CD4-positive, alpha-beta T cell treated with Interferon gamma for 1 hour (primary cell): ENCODE measurements around the gene HKDC1.
"Not testable (repeated sequence)": the region's sequence is repeated elsewhere in the genome, so short reads cannot be mapped to it uniquely, and the experiment has no call there.

Experiments
- DNase-seq: peaks from one replicate; pipeline ENCODE4 v3.0.0-alpha.2; 2020

Gene HKDC1

DNA sequence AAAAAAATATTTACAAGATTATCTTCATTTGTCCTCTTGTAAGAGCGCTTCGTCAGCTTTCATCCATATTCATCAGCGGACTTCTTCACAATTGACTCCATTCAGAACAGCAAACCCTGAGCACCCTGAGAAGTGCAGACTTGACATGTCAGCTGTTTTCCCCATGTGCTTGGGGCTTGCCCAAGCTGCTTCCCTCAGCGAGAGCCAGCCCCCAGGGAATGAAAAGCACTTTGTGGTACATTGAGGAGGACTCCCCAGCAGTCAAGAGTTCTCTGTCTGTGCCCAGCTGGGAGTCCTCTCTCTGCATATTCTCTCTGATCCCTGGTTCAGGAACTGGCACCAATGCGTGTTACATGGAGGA lies 22.7 kb downstream of the HKDC1 start:
- DNase-seq: no peak

DNA sequence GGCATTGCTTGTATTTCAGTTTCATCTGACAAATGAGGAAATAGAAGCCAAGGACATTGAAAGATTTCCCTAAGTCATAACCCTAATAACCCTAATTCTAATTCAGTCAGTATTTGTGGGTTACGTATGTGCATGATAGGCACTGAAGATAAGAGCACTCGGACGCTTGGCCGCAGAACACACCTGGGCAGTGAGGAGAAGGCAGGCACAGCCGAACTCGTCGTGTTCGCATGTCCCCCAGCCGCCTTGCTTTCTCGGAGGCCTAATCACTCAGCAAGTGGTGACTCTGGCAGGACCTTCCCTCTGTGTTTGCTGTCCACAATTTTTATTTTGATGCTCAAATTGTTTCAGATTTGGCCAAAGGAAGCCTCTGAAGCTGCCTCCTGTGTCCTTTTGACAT lies 23.7 kb downstream of the HKDC1 start:
- DNase-seq: no peak

DNA sequence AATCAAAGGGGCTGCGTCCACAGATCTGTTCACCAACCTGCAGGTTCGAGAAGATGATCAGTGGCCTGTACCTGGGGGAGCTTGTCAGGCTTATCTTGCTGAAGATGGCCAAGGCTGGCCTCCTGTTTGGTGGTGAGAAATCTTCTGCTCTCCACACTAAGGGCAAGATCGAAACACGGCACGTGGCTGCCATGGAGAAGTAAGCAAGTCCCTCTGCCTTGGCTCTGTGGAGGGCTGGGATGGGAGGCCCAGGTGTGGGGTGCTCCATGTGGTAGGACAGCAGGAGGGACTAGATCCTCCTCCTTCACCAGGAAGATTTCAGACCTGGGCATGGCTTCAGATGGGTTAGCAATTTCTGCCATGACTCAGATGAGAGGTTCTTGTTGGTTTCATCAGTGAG lies 25.9 kb downstream of the HKDC1 start:
- no peak for DNase-seq

DNA sequence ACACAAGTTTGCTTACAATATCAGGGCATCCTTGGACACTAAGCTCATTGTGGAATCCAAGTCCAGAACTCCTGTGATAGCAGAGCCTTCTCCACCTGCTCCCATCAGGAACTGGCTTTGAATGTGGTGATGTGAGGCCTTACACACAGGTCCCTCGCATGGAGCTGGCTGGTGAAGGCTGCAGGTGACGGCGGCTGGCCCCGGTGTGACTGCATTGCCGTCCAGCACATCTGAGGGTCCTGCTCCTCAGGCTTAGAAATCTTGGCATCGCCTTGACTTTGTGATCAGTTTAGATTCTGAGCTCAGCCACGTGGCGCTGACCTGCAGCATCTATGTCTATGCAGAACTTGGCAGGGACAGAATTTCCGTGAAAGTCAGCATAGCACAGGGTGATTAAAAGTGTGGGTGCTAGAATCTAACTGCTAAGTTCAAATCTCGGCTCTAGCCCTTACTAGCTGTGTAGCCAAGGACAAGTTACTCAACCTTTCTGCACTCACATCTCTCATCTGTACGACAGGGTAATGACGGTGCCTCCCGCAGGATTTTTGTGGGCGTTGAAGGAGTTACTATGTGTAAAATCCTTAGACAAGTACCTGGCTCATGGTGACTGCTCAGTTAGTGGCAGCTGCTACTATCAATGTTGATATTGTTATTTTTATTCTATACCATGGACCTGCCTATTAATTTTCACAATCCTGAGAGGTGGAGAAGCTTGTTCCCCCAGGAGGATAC lies 26.6 kb downstream of the HKDC1 start:
- DNase-seq: no peak

DNA sequence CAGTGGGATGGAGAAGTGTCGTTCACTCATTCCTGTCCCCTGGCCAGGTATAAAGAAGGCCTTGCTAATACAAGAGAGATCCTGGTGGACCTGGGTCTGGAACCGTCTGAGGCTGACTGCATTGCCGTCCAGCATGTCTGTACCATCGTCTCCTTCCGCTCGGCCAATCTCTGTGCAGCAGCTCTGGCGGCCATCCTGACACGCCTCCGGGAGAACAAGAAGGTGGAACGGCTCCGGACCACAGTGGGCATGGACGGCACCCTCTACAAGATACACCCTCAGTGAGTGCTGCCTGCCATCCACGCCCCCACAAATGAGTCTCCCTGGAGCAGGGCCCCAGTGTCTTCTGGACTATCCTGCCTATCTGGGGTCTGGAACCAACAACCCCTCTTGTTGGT lies 27.2 kb downstream of the HKDC1 start:
- DNase-seq: no peak

DNA sequence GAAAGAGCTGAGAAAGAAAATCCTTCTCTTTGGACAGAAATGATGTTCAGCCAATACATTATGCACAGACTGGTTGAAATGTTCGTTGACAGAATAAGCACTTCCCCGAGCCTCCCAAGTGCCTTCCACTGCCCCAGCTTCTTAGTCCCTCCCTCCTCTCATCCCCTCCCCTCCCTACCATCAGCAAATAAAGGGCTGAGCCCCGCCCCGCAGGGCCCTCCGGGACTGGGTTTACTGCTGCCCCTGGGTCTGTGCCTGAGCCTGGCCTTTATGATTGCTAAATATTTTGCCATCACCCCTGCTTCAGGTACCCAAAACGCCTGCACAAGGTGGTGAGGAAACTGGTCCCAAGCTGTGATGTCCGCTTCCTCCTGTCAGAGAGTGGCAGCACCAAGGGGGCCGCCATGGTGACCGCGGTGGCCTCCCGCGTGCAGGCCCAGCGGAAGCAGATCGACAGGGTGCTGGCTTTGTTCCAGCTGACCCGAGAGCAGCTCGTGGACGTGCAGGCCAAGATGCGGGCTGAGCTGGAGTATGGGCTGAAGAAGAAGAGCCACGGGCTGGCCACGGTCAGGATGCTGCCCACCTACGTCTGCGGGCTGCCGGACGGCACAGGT lies 28.1 kb downstream of the HKDC1 start:
- DNase-seq: no peak

DNA sequence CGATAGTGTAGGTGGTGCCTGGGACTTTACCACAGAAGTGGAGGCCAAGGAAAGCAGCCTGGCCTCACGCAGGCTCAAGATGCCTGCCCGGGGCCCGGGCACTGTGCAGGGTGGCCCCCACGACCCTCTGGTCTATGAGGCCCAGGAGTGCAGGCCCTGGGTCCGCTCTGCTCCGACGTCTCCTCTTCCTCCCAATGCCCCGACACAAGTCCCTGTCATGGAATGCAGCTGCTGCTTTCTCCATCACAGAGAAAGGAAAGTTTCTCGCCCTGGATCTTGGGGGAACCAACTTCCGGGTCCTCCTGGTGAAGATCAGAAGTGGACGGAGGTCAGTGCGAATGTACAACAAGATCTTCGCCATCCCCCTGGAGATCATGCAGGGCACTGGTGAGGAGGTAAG lies 29.9 kb downstream of the HKDC1 start:
- DNase-seq: no peak

DNA sequence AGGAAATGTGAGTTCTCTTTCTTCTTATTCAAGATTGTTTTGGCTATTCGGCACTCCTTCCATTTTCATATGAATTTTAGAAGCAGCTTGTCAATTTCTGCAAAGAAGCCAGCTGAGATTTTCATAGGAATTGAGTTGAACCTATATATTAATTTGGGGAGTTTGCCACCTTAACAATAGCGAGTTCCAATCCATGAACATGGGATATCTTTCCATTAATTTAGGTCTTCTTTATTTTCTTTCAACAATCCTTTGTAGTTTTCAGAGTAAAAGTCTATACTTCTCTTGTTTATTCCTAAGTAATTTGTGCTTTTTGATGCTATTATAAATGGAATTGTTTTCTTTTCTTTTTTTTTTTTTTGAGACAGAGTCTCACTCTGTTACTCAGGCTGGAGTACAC lies 31.3 kb downstream of the HKDC1 start:
- not testable (repeated sequence) for DNase-seq

DNA sequence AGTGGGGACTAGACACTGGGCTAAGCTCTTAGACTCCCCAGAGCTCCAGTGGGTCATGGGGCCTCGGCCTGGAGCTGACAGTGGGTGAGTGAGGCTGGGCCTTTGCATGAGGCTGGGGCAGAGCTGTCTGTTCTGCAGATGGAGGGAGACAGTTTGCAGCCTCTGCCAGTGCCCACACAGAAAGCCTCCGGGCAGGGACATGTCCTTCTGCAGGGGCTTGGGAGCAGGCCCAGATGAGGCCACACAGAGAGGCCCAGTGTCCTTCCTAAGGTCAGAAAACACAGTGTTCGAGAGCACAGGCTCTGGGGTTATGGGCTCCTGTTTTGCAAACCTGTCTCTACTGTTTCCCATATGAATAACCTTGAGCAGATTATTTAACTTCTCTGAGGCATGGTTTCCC lies 33.0 kb downstream of the HKDC1 start:
- no peak for DNase-seq

DNA sequence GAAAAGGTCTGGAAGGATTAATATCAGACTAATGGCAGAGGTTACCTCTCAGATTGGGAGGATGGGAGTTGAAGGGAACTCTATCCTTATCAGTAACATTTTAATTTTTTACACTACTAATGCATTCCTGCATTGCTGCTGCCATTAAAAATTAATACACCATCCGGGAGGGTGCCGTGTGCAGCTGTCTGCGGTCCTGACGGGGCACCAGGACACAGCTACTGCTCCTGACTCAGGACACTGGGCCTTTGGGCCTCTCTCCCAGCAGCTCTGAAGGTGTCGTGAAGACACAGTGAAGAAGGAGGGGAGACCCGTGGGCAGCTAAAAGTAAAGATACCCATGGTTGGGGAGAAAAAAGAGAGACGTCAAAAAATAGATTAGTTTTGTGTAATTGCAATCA lies 34.7 kb downstream of the HKDC1 start:
- DNase-seq: no peak

DNA sequence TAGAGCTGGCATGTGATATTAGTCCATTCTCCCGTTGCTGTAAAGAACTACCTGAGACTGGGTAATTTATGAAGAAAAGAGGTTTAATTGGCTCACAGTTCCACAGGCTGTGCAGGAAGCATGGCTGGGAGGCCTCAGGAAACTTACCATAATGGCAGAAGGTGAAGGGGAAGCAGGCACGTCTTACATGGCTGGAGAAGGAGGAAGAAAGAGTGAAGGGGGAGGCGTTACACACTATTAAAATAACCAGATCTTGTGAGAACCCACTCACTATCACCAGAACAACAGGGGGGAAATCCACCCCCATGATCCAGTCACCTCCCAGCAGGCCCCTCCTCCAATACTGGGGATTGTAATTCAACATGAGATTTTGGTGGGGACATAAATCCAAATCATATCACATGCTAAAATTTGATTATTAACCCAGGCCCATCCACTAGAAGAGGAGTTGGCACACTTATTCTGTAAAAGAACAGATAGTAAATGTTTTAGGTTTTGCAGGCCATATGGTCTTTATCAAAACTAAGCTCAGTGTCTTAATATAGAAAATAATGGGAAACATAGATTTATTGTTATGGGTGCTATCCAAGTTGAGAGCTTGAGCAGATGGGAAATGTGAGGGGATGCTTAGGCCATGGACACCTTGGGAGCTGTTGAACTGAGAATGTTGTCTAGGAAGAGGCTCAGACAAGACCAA lies 39.6 kb downstream of the HKDC1 start:
- DNase-seq: no peak

DNA sequence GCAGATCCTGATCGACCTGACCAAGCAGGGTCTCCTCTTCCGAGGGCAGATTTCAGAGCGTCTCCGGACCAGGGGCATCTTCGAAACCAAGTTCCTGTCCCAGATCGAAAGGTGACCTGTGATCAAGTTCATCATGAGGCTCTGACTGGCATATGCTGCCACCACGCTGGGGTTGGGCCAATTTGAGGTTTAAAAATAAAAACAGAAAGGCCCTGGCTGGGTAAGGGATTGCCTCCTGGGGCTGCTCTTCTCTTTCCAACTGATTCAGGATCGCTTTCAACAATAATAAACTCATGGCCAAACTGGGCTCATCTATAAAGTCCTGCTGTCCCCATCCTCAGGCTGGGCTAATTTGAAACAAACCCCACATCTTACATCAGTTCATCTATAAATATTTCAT lies 41.1 kb downstream of the HKDC1 start:
- DNase-seq: no peak

DNA sequence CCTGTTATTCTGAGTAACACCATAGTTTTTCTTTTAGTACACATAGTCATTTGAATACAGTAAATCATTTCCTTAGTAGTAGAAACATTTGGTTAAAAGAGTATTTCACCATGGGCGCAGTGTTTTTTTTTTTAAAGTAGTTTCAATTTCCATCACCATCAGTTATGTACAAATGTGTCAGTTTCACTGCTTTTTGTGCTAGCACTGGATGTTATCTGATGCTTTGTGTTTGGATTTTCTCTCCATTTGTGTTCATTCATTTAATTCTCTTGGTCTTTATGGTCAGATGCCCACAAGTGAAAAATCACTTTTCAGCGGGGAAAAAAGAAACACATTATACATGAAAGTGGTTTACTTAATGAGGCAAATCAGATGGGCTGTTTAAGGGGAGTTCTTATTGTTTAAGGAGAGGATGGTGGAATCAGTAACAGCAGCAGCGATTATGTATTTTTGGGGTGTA lies 42.2 kb downstream of the HKDC1 start:
- no peak for DNase-seq

DNA sequence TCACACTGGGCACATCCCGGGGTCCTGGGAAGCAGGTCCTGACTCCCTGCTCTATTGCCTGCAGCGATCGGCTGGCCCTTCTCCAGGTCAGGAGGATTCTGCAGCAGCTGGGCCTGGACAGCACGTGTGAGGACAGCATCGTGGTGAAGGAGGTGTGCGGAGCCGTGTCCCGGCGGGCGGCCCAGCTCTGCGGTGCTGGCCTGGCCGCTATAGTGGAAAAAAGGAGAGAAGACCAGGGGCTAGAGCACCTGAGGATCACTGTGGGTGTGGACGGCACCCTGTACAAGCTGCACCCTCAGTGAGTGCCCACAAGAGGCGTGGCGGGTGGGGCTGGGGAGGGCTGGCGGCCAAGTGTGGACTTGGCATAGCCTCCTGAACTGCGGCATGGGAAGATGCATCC lies 45.4 kb downstream of the HKDC1 start:
- DNase-seq: no peak

DNA sequence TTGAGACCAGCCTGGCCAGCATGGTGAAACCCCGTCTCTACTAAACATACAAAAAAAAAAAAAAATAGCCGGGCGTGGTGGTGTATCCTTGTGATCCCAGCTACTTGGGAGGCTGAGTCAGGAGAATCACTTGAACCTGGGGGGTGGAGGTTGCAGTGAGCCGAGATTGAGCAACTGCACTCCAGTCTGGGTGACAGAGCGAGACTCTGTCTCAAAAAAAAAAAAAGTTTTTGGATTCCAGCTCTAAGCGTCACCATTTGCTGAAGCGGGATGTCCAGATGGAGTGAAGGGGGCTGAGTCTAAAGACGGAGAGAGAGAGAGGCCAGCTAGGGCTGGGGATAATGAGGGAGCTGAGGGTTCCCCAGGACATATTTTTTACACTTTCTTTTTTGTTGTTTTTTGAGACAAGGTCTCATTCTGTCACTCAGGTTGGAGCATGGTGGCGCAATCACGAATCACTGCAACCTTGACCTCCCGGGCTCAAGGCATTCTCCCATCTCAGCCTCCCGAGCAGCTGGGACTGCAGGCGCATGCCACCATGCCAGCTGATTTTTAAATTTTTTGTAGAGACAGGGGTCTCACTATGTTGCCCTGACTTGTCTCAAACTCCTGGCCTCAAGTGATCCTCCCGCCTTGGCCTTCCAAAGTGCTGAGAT lies 48.8 kb downstream of the HKDC1 start:
- DNase-seq: no peak

DNA sequence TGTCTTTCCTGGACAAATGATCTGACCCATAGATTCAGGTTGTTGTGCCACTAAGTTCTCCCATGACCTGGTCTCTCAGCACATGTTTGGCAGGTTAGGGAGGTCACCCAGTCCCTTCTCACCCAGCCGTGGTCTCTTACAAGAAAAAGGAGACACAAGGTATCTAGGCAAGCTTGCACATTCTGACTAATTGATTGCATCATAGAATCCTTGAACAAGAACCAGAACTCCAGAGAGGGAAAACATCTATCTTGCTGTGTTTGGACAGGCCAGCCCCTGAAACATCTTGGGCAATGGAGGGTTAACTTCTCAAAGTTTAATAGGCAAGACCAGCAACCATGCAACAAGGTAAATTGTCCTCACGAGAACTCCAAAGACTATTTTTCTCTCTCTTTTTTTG lies 49.6 kb downstream of the HKDC1 start:
- DNase-seq: no peak

DNA sequence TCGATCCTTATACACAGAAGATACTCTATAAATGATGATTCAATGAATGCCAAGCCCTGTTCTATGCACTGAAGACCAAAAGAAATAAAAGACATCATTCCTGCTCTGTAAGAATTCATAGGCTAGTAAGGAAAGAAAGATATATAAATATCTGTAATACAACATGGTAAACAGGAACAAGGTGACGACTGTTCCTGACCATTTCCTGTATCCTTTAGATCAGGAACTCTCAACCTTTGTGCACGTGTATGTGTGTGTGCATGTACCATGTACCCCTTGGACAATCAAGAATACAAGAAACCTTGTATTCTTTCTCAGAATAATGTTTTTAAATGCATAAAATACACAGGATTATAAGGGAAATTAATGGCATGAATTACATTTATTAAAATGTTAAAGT lies 50.9 kb downstream of the HKDC1 start:
- DNase-seq: no peak

DNA sequence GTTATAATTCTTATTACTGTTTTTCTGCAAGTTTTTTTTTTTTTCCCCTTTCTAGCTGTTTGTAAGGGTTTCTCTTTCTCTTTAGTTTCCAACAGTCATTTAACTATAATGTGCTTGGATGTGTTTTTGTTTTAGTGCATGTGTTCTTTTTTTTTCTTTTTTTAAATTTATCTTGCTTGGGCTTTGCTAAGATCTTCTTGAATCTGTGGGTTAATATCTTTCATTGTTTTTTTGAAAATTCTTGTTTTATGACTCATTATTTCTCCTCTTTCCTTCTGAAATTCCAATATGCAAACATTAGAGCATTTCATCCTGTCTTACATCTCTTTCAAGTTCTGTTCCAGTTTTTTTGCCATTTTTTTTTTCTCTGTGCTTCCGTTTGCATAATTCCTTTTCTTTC lies 52.5 kb downstream of the HKDC1 start:
- DNase-seq: no peak

DNA sequence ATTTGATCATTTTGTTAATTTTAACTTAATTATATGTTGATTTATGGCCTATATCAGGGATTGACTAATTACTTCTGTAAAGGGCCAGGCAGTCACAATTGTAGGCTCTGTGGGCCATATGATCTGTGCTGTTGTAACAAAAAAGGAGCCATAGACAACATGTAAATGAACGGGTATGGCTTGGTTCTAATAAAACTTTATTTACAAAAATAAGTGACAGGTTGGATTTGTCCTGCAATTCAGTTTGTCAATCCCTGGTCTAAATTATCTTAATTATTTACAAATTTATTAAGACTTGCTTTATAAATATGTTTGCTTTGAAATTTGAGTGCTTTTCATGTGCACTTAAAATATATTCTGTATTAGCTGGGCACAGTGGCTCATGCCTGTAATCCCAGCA lies 55.3 kb downstream of the HKDC1 start:
- DNase-seq: no peak

DNA sequence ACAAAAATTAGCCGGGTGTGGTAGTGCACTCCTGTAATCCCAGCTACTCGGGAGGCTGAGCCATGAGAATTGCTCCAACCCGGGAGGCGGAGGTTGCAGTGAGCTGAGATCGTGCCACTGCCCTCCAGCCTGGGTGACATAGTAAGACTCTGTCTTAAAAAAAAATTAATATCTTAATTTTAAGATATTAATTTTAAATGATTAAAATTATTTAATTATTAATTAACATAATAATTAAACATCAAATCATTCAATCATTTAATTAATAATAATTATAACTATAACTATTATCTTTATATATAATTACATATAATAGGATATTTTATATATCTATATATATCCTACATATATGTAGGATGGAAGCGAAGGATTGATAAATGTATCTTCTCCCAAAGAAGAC lies 56.4 kb downstream of the HKDC1 start:
- no peak for DNase-seq

DNA sequence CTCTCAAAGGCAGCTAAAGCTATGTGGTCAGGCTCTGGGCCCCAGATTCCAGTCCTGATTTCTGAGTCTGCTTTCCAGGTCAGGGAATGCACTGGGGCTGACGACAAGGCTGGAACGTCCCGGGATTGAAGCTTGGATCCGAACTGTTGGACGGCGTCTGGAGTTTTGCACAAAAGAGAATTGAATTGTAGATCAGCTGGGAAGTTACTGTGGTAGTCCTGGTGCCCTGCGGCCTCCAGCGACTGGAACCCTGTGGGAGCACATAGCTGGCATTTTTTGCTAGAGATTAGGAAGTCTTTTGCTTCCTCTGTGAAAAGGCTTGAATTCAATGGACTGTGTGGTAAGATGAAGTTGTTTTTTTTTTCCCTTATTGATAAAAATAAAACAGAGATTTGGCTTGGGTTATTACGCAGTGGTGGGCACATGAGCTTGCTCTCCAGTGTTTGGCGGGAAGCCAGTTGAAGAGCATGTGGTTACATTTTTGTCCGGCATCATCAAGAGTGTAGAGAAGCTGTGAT lies 58.4 kb downstream of the HKDC1 start, which contains the start of gene HK1:
HK1 (plus strand) TSS at position 51 of the 518 bp plus-strand sequence.
- no peak for DNase-seq

DNA sequence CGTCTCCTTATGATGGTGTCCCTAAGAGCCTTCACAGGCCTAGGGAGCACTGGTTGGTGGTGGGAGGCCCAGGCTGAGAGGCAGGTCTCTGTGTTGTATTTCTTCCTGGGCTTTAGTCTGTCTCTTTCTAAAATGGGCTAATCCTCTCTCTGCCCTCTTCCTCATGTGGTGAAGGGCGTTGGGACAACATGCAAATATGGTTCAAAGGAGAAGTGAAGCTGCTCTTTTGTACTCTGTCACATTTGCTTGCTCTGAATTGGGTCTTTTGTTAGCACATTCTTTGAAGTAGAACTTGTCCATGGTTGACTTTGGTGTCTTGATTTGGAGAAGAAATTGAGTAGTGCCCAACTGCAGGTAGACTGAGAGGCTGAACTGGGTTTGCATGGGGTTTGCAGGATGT lies 59.0 kb downstream of the HKDC1 start:
- no peak for DNase-seq
